ENCODE results near the gene CHD9. TPM values are rescaled to one million over a fixed set of nuclear protein-coding genes. Genes with fewer than 3 reads are reported as not detected.

CHD9 gene
- total and polyA plus RNA-seq, 9 of the 15 experiments (the other 6 are each of a cell fraction or from before 2014, with no cell fraction given) = 29.0 to 69.3 (median 40.6) TPM

DNA sequence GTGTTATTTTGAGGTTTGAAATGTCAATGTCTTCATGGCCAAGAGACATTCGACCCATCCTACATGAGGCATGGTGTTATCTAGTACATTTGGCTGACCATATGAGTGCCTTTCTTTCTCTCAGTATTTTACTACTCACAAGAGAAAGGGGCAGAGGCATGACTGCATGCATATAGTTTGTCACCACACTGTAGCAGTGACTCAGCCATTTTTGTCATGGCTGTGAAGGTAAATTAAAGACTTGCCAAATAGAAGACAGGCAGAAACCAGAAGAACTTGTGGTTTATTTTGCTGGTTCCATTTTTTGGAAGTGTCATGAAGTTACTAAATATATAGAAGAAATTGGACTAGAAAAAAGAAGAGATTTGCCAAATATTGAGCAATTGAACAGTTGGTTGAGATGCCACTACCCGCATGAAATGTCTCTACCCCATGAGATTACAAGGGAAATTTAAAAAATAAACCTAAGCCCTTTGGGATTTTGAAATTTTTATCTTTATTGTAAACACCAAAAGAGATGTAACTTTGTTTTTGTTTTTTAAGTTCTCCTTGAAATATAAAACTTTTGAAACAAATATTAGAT, 170.3 kb downstream of the CHD9 start (continued):
- TF ChIP-seq, protein P1, sequence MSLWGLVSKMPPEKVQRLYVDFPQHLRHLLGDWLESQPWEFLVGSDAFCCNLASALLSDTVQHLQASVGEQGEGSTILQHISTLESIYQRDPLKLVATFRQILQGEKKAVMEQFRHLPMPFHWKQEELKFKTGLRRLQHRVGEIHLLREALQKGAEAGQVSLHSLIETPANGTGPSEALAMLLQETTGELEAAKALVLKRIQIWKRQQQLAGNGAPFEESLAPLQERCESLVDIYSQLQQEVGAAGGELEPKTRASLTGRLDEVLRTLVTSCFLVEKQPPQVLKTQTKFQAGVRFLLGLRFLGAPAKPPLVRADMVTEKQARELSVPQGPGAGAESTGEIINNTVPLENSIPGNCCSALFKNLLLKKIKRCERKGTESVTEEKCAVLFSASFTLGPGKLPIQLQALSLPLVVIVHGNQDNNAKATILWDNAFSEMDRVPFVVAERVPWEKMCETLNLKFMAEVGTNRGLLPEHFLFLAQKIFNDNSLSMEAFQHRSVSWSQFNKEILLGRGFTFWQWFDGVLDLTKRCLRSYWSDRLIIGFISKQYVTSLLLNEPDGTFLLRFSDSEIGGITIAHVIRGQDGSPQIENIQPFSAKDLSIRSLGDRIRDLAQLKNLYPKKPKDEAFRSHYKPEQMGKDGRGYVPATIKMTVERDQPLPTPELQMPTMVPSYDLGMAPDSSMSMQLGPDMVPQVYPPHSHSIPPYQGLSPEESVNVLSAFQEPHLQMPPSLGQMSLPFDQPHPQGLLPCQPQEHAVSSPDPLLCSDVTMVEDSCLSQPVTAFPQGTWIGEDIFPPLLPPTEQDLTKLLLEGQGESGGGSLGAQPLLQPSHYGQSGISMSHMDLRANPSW (CRISPR knock-in tag; IDR thresholded peaks at IDR 0.05) = no peak
- TF ChIP-seq, protein P2, sequence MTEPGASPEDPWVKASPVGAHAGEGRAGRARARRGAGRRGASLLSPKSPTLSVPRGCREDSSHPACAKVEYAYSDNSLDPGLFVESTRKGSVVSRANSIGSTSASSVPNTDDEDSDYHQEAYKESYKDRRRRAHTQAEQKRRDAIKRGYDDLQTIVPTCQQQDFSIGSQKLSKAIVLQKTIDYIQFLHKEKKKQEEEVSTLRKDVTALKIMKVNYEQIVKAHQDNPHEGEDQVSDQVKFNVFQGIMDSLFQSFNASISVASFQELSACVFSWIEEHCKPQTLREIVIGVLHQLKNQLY (CRISPR knock-in tag; conservative IDR thresholded peaks at IDR 0.05) = no peak
- TF ChIP-seq ZKSCAN8 (CRISPR knock-in tag; IDR thresholded peaks at IDR 0.05) = no peak
- no peak for TF ChIP-seq SMAD1 (IDR thresholded peaks at IDR 0.05; ENCODE audit: low read depth, low read length, partially characterized antibody)
- TF ChIP-seq, protein P3, sequence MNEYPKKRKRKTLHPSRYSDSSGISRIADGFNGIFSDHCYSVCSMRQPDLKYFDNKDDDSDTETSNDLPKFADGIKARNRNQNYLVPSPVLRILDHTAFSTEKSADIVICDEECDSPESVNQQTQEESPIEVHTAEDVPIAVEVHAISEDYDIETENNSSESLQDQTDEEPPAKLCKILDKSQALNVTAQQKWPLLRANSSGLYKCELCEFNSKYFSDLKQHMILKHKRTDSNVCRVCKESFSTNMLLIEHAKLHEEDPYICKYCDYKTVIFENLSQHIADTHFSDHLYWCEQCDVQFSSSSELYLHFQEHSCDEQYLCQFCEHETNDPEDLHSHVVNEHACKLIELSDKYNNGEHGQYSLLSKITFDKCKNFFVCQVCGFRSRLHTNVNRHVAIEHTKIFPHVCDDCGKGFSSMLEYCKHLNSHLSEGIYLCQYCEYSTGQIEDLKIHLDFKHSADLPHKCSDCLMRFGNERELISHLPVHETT (CRISPR knock-in tag; conservative IDR thresholded peaks at IDR 0.05 in 1 of 2, IDR thresholded peaks at IDR 0.05 in 1 of 2) = no peak
- no peak for TF ChIP-seq SMARCA5 (IDR thresholded peaks at IDR 0.05)
- no peak for TF ChIP-seq FOXJ3 (CRISPR knock-in tag; IDR thresholded peaks at IDR 0.05)
- TF ChIP-seq, protein P4, sequence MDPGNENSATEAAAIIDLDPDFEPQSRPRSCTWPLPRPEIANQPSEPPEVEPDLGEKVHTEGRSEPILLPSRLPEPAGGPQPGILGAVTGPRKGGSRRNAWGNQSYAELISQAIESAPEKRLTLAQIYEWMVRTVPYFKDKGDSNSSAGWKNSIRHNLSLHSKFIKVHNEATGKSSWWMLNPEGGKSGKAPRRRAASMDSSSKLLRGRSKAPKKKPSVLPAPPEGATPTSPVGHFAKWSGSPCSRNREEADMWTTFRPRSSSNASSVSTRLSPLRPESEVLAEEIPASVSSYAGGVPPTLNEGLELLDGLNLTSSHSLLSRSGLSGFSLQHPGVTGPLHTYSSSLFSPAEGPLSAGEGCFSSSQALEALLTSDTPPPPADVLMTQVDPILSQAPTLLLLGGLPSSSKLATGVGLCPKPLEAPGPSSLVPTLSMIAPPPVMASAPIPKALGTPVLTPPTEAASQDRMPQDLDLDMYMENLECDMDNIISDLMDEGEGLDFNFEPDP (CRISPR knock-in tag; IDR thresholded peaks at IDR 0.05) = no peak
- TF ChIP-seq HDAC8 (tag; IDR thresholded peaks at IDR 0.05) = no peak
- no peak for TF ChIP-seq TCF7 (IDR thresholded peaks at IDR 0.05; ENCODE audit: borderline replicate concordance)
- TF ChIP-seq NRF1 (conservative IDR thresholded peaks at IDR 0.05 in 1 of 2, IDR thresholded peaks at IDR 0.05 in 1 of 2) = no peak
- TF ChIP-seq ZNF224 (CRISPR knock-in tag; IDR thresholded peaks at IDR 0.05) = no peak
- TF ChIP-seq MCM7 (IDR thresholded peaks at IDR 0.05) = no peak
- TF ChIP-seq, protein P5, sequence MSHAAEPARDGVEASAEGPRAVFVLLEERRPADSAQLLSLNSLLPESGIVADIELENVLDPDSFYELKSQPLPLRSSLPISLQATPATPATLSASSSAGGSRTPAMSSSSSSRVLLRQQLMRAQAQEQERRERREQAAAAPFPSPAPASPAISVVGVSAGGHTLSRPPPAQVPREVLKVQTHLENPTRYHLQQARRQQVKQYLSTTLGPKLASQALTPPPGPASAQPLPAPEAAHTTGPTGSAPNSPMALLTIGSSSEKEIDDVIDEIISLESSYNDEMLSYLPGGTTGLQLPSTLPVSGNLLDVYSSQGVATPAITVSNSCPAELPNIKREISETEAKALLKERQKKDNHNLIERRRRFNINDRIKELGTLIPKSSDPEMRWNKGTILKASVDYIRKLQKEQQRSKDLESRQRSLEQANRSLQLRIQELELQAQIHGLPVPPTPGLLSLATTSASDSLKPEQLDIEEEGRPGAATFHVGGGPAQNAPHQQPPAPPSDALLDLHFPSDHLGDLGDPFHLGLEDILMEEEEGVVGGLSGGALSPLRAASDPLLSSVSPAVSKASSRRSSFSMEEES (CRISPR knock-in tag; IDR thresholded peaks at IDR 0.05) = no peak
- TF ChIP-seq, protein P6, sequence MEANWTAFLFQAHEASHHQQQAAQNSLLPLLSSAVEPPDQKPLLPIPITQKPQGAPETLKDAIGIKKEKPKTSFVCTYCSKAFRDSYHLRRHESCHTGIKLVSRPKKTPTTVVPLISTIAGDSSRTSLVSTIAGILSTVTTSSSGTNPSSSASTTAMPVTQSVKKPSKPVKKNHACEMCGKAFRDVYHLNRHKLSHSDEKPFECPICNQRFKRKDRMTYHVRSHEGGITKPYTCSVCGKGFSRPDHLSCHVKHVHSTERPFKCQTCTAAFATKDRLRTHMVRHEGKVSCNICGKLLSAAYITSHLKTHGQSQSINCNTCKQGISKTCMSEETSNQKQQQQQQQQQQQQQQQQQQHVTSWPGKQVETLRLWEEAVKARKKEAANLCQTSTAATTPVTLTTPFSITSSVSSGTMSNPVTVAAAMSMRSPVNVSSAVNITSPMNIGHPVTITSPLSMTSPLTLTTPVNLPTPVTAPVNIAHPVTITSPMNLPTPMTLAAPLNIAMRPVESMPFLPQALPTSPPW (CRISPR knock-in tag; IDR thresholded peaks at IDR 0.05) = no peak
